OCI-LY1 (cell line): ENCODE results near the gene SLC25A44.

Source experiments
- H2AFZ ChIP-seq: fragments of 200-600 bp; sonication (generic), shearing (Covaris generic); 2 replicates; pipeline ENCODE4 v1.6.0; 2014; ENCODE audit warnings: antibody characterized with exemption, mild to moderate bottlenecking, low read length
- H3F3A ChIP-seq: fragments of 200-600 bp; sonication (generic), shearing (Covaris generic); 2 replicates; pipeline ENCODE4 v1.6.0; 2014; ENCODE audit warnings: mild to moderate bottlenecking, antibody characterized with exemption, low read length, moderate library complexity; ENCODE audit not compliant: insufficient read depth
- H3K27ac ChIP-seq: fragments of 200-600 bp; sonication (generic); 2 replicates; pipeline ENCODE4 v1.5.1; 2014; ENCODE audit warnings: low read length, mixed run types, mild to moderate bottlenecking, low read depth; ENCODE audit not compliant: poor library complexity, severe bottlenecking
- H3K27me3 ChIP-seq: fragments of 200-600 bp; sonication (generic); 2 replicates; pipeline ENCODE4 v1.6.0; 2014; ENCODE audit warnings: antibody characterized with exemption, mild to moderate bottlenecking, low read length, moderate library complexity; ENCODE audit not compliant: insufficient read depth
- H3K36me3 ChIP-seq: fragments of 200-600 bp; sonication (generic); 2 replicates; pipeline ENCODE4 v1.6.1; 2014; ENCODE audit warnings: mild to moderate bottlenecking, antibody characterized with exemption, low read length, moderate library complexity, mixed read lengths; ENCODE audit not compliant: insufficient read depth
- H3K4me1 ChIP-seq: fragments of 200-600 bp; sonication (generic); 2 replicates; pipeline ENCODE4 v1.5.1; 2014; ENCODE audit warnings: mild to moderate bottlenecking, low read length, moderate library complexity; ENCODE audit not compliant: insufficient read depth, severe bottlenecking
- H3K4me2 ChIP-seq: fragments of 200-600 bp; sonication (generic), shearing (Covaris generic); 2 replicates; pipeline ENCODE4 v1.6.1; 2014; ENCODE audit warnings: low read length
- H3K4me3 ChIP-seq: fragments of 200-600 bp; sonication (generic); 2 replicates; pipeline ENCODE4 v1.5.1; 2014; ENCODE audit warnings: low read length, low read depth, mild to moderate bottlenecking, mixed read lengths; ENCODE audit not compliant: poor library complexity, severe bottlenecking
- H3K79me2 ChIP-seq: fragments of 200-600 bp; shearing (Covaris generic); 2 replicates; pipeline ENCODE4 v1.6.1; 2016; ENCODE audit warnings: mixed run types, low read length, mixed read lengths; ENCODE audit not compliant: insufficient read depth
- H3K9ac ChIP-seq: fragments of 200-600 bp; sonication (generic), shearing (Covaris generic); 2 replicates; pipeline ENCODE4 v1.6.1; 2014; ENCODE audit warnings: mild to moderate bottlenecking, low read length, mixed read lengths
- H3K9me2 ChIP-seq: fragments of 200-600 bp; sonication (generic), shearing (Covaris generic); 2 replicates; pipeline ENCODE4 v1.6.1; 2014; ENCODE audit warnings: low read depth, mild to moderate bottlenecking, low read length, mixed read lengths
- H3K9me3 ChIP-seq: fragments of 200-600 bp; shearing (Covaris generic); 2 replicates; pipeline ENCODE4 v1.6.1; 2014; ENCODE audit warnings: low read length, mixed read lengths
- H4K20me1 ChIP-seq: fragments of 200-600 bp; sonication (generic), shearing (Covaris generic); 2 replicates; pipeline ENCODE4 v1.6.0; 2016; ENCODE audit warnings: mild to moderate bottlenecking, low read length; ENCODE audit not compliant: insufficient read depth
- EZH2 ChIP-seq: fragments of 200-600 bp; sonication (generic), shearing (Covaris generic); IDR thresholded peaks from 2 replicates; pipeline ENCODE4 v1.8.0; 2017; ENCODE audit warnings: borderline replicate concordance, mixed run types, mild to moderate bottlenecking, antibody characterized with exemption, low read length, moderate library complexity, mixed read lengths
- TF ChIP-seq, protein P1 (sequence below): fragments of 200-600 bp; sonication (generic), shearing (Covaris generic); IDR thresholded peaks from 2 replicates; pipeline ENCODE4 v1.5.1; 2017; ENCODE audit warnings: mild to moderate bottlenecking, antibody characterized with exemption, low read length, moderate library complexity, mixed read lengths

The SLC25A44 gene

DNA sequence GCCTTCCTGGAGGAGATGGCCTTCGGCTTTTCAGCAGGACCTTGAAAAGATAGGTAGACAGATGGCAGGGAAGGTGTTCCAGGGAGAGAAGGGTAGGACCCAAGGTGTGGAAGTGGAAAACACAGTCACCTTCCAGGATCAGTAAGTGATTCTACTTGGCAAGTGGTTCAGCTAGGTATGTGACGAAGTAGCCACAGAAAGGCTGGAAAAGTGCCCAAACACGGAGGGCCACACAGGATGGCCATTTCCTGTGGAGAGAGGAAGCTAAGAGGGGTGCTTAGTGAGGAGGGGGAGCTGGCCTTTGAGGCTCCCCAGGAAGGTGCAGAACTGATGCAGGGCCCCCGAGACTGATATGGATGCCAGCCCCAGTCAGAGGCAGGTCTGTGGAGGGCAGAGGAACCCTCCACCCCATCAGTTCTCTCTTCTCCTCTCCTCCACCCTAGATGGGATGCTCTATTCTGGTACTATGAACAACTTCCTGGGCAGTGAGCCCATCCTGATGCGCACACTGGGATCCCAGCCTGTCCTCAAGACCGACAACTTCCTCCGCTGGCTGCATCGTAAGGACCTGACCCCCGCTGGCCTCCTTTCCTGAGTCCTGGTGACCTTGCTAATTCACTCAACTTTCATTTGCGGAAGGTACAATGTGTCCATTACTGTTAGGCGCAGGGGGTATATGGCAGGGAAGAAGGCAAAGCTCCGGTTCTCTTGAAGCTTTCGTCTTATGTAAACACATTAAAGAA is 33.7 kb upstream of the SLC25A44 start:
- no peak overlapping the region for H2AFZ ChIP-seq
- no peaks in the 10 kb centered on the region for H4K20me1 ChIP-seq
- H3K9ac ChIP-seq, result no peak overlapping the region
- TF ChIP-seq EZH2, result no peak
- TF ChIP-seq, protein P1, sequence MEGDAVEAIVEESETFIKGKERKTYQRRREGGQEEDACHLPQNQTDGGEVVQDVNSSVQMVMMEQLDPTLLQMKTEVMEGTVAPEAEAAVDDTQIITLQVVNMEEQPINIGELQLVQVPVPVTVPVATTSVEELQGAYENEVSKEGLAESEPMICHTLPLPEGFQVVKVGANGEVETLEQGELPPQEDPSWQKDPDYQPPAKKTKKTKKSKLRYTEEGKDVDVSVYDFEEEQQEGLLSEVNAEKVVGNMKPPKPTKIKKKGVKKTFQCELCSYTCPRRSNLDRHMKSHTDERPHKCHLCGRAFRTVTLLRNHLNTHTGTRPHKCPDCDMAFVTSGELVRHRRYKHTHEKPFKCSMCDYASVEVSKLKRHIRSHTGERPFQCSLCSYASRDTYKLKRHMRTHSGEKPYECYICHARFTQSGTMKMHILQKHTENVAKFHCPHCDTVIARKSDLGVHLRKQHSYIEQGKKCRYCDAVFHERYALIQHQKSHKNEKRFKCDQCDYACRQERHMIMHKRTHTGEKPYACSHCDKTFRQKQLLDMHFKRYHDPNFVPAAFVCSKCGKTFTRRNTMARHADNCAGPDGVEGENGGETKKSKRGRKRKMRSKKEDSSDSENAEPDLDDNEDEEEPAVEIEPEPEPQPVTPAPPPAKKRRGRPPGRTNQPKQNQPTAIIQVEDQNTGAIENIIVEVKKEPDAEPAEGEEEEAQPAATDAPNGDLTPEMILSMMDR, result no peak
- H3K4me3 ChIP-seq, result peak overlapping the region; percentile 42
- no peaks in the 10 kb centered on the region for H3F3A ChIP-seq
- H3K27me3 ChIP-seq, result no peaks in the 10 kb centered on the region
- H3K36me3 ChIP-seq, result peaks cover 48% of the 10 kb centered on the region
- peaks cover 56% of the 10 kb centered on the region for H3K4me1 ChIP-seq
- no peaks in the 10 kb centered on the region for H3K79me2 ChIP-seq
- H3K9me2 ChIP-seq, result no peaks in the 10 kb centered on the region
- no peak overlapping the region for H3K27ac ChIP-seq
- H3K4me2 ChIP-seq, result peak overlapping the region; percentile 59; the same call in 1 of the 2 replicates
- H3K9me3 ChIP-seq, result no peaks in the 10 kb centered on the region

DNA sequence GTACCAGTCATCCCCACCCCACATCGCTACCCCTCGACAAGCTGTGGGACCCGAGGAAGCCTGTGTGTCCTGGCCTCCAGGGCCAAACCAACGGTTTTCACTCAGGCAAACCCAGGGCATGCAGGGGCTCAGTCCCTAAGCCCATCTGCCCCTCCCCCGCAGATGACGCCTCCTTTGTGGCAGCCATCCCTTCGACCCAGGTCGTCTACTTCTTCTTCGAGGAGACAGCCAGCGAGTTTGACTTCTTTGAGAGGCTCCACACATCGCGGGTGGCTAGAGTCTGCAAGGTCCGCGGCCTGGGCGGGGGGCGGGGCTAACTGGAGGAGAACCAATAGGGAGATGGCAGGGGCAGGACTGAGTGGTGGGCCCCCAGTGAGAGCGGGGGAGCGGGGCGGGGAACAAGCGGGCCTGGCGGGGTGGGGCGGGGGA is 33.1 kb upstream of the SLC25A44 start:
- no peak overlapping the region for H3K27ac ChIP-seq
- TF ChIP-seq EZH2, result no peak
- TF ChIP-seq, protein P1, result no peak
- H3K36me3 ChIP-seq, result peaks cover 52% of the 10 kb centered on the region
- H3K9ac ChIP-seq, result no peak overlapping the region
- H3K27me3 ChIP-seq, result no peaks in the 10 kb centered on the region
- H3K9me3 ChIP-seq, result no peaks in the 10 kb centered on the region
- no peaks in the 10 kb centered on the region for H3K9me2 ChIP-seq
- H3K4me1 ChIP-seq, result peaks cover 50% of the 10 kb centered on the region
- H3F3A ChIP-seq, result no peaks in the 10 kb centered on the region
- no peaks in the 10 kb centered on the region for H4K20me1 ChIP-seq
- peak overlapping the region; percentile 59; the same call in 1 of the 2 replicates for H3K4me2 ChIP-seq
- no peak overlapping the region for H2AFZ ChIP-seq
- H3K4me3 ChIP-seq, result peak overlapping the region; percentile 42
- no peaks in the 10 kb centered on the region for H3K79me2 ChIP-seq

DNA sequence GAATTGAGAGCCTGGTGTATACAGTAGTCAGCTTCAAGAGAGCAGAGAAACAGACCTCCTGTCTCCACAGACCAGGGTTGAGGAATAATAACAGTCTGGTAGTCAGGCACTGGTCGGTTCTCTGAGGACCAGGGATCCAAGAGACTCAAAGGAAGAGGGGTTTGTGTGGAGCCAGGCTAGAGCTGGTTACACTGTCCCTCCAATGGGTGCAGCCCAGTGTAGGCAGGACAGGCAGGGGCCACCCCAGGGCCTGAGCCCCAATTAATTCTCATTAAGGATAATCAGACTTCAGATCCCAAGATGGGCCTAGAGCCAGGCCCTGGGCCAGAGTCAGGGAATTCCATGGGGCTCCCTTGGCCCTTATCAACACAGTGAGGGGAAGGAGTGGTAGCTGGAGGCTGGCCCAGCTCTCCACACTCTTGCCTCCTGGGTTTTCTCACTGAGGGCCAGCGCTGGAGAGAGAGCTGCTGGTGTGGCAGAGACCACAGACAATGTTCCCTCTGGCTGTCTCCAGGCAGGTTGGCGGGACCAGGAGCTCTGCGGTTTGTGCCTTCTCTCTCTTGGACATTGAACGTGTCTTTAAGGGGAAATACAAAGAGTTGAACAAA is 31.4 kb upstream of the SLC25A44 start:
- Histone ChIP-seq H3K27me3 (no peaks in the 10 kb centered on the region), H3K9ac (no peak overlapping the region), H3K4me3 (no peak overlapping the region), H2AFZ (no peak overlapping the region), H3K9me3 (no peaks in the 10 kb centered on the region), H4K20me1 (no peaks in the 10 kb centered on the region), H3K9me2 (no peaks in the 10 kb centered on the region), H3K36me3 (peaks cover 54% of the 10 kb centered on the region), H3K79me2 (no peaks in the 10 kb centered on the region), H3K4me2 (no peak overlapping the region), H3F3A (no peaks in the 10 kb centered on the region), H3K4me1 (peaks cover 33% of the 10 kb centered on the region), H3K27ac (no peak overlapping the region)
- TF ChIP-seq EZH2, result no peak
- TF ChIP-seq, protein P1, result no peak
